AG04450 (cell line): Measurements from ENCODE around the gene CEP72. TPM values are rescaled to one million over a fixed set of nuclear protein-coding genes. Genes with fewer than 3 reads are reported as not detected.

Source experiments
- CTCF ChIA-PET: fragments of 300-600, 350-600 bp; formaldehyde crosslinking; extraction: SDS; loops from one replicate; lab custom pipeline; 2022; ENCODE audit warnings: antibody characterized with exemption, inconsistent platforms; lab: Charles Lee
- POLR2A ChIA-PET: fragments of 350-600 bp; formaldehyde crosslinking; extraction: SDS; loops from one replicate; lab custom pipeline; 2021; ENCODE audit warnings: antibody characterized with exemption, inconsistent platforms; lab: Yijun Ruan, JAX
- DNase-seq: peaks from one replicate; pipeline ENCODE4 v3.0.0-alpha.2; 2011; ENCODE audit warnings: low read depth, low spot score
- H3K27ac ChIP-seq: one replicate; pipeline ENCODE4 v1.5.1; 2012; ENCODE audit warnings: low read depth, low read length, control low read depth
- H3K27me3 ChIP-seq: one replicate; pipeline ENCODE4 v1.6.0; 2012; ENCODE audit warnings: low read length; ENCODE audit not compliant: control insufficient read depth, insufficient read depth
- H3K4me3 ChIP-seq: 2 replicates; pipeline ENCODE4 v1.5.1; 2011; ENCODE audit warnings: mild to moderate bottlenecking, low read depth, low read length, control low read depth
- H3K9me3 ChIP-seq: 2 replicates; pipeline ENCODE4 v1.5.1; 2012; ENCODE audit warnings: low read length; ENCODE audit not compliant: control insufficient read depth, insufficient read depth
- CTCF ChIP-seq: IDR thresholded peaks from 2 replicates; pipeline ENCODE4 v1.5.1; 2011; ENCODE audit warnings: low read depth, low read length, control low read depth, inconsistent platforms
- polyA plus RNA-seq: library from polyadenylated mRNA; depleted of rRNA; stranded (reverse); fragments of >200 nt; gene quantifications from 2 replicates; pipeline ENCODE4 v1.2.3, GENCODE V29; 2011

CEP72 gene
- polyA plus RNA-seq, 1 experiment, result 0.66 TPM

GRCh38 chr5:639584-640213 is 27.6 kb downstream of the CEP72 start:
- no peaks in the 10 kb centered on the region for H3K27me3 ChIP-seq
- ChIA-PET POLR2A (no interaction called here), CTCF (no interaction called here)
- H3K4me3 ChIP-seq, result no peak overlapping the region
- H3K9me3 ChIP-seq, result peaks cover 6% of the 10 kb centered on the region
- TF ChIP-seq CTCF, result no peak
- H3K27ac ChIP-seq, result no peak overlapping the region
- DNase-seq, result no peak

- no peak overlapping the region for H3K27ac ChIP-seq
- ChIA-PET CTCF (no interaction called here), POLR2A (no interaction called here)
- peaks cover under 1% of the 10 kb centered on the region for H3K9me3 ChIP-seq
- no peak for TF ChIP-seq CTCF
- H3K4me3 ChIP-seq, result no peak overlapping the region
- DNase-seq, result no peak
- H3K27me3 ChIP-seq, result no peaks in the 10 kb centered on the region
Observed at GRCh38 chr5:640461-641330, 28.6 kb downstream of the CEP72 start.

- H3K4me3 ChIP-seq, result no peak overlapping the region
- TF ChIP-seq CTCF, result no peak
- H3K27ac ChIP-seq, result no peak overlapping the region
- no peak for DNase-seq
- no peaks in the 10 kb centered on the region; the same call in 1 of the 2 replicates for H3K9me3 ChIP-seq
- H3K27me3 ChIP-seq, result no peaks in the 10 kb centered on the region
- ChIA-PET POLR2A (no interaction called here), CTCF (no interaction called here)
Observed at GRCh38 chr5:641331-641765, 29.2 kb downstream of the CEP72 start.

- no peak for TF ChIP-seq CTCF
- no peak overlapping the region for H3K27ac ChIP-seq
- H3K9me3 ChIP-seq, result no peaks in the 10 kb centered on the region; the same call in 1 of the 2 replicates
- no peak overlapping the region for H3K4me3 ChIP-seq
- POLR2A ChIA-PET, result no interaction called here
- DNase-seq, result no peak
- CTCF ChIA-PET, result no interaction called here
- H3K27me3 ChIP-seq, result no peaks in the 10 kb centered on the region
Observed at GRCh38 chr5:642481-642880, 30.3 kb downstream of the CEP72 start.

GRCh38 chr5:643351-643801 is 31.2 kb downstream of the CEP72 start:
- ChIA-PET CTCF (no interaction called here), POLR2A (no interaction called here)
- TF ChIP-seq CTCF, result no peak

More at GRCh38 chr5:643351-643801, 31.2 kb downstream of the CEP72 start:
- H3K9me3 ChIP-seq, result peaks cover 3% of the 10 kb centered on the region; the same call in 1 of the 2 replicates
- no peaks in the 10 kb centered on the region for H3K27me3 ChIP-seq
- H3K27ac ChIP-seq, result no peak overlapping the region
- no peak for DNase-seq
- no peak overlapping the region for H3K4me3 ChIP-seq
